ENCODE measurements around the gene GGA1. TPM values are rescaled to one million over a fixed set of nuclear protein-coding genes. Genes with fewer than 3 reads are reported as not detected.

GGA1 gene
- 10 to 100 TPM; 30.3 to 44.7 (median 40.9) TPM for total RNA-seq

GRCh38 chr22:37608477-37609239 is at the start of gene GGA1:
TSS of gene GGA1 (plus strand) at chr22:37608834. CDS start at chr22:37608861, 27 bp downstream.
- H3K4me3 ChIP-seq = peak within 1 kb of the TSS; percentile 91 to 99 (median 94)
- DNase-seq (ENCODE audit: extremely low spot score) = peak; percentile 98
- H3K4me1 ChIP-seq = peaks cover 20 to 56% (median 50%) of the 10 kb centered on the region in 4 donors
- intact Hi-C loops (cut with DNase I) = no loop called here
- H3K27me3 ChIP-seq = peaks cover 0 to 10% (median 0%) of the 10 kb centered on the region in 4 donors
- 0% methylated on average over 18 of the region's 82 CpGs for WGBS
- H3K36me3 ChIP-seq = peaks cover 0 to 2% (median 0%) of the 10 kb centered on the region in 4 donors
- no peaks in the 10 kb centered on the region for H3K9me3 ChIP-seq
- TF ChIP-seq, protein P1, sequence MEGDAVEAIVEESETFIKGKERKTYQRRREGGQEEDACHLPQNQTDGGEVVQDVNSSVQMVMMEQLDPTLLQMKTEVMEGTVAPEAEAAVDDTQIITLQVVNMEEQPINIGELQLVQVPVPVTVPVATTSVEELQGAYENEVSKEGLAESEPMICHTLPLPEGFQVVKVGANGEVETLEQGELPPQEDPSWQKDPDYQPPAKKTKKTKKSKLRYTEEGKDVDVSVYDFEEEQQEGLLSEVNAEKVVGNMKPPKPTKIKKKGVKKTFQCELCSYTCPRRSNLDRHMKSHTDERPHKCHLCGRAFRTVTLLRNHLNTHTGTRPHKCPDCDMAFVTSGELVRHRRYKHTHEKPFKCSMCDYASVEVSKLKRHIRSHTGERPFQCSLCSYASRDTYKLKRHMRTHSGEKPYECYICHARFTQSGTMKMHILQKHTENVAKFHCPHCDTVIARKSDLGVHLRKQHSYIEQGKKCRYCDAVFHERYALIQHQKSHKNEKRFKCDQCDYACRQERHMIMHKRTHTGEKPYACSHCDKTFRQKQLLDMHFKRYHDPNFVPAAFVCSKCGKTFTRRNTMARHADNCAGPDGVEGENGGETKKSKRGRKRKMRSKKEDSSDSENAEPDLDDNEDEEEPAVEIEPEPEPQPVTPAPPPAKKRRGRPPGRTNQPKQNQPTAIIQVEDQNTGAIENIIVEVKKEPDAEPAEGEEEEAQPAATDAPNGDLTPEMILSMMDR (IDR thresholded peaks at IDR 0.05) = peak in 2 of 3 experiments; percentile 4 to 6
- TF ChIP-seq EP300 (IDR thresholded peaks at IDR 0.05) = no peak
- no peak for TF ChIP-seq POLR2A (IDR thresholded peaks at IDR 0.05; ENCODE audit: low read depth)
- TF ChIP-seq POLR2AphosphoS5 (IDR thresholded peaks at IDR 0.05) = peak; percentile 85 to 86
- H3K27ac ChIP-seq (replicated peaks in 1 of 4) = peak within 1 kb of the TSS; percentile 93 to 97 (median 95)

DNA sequence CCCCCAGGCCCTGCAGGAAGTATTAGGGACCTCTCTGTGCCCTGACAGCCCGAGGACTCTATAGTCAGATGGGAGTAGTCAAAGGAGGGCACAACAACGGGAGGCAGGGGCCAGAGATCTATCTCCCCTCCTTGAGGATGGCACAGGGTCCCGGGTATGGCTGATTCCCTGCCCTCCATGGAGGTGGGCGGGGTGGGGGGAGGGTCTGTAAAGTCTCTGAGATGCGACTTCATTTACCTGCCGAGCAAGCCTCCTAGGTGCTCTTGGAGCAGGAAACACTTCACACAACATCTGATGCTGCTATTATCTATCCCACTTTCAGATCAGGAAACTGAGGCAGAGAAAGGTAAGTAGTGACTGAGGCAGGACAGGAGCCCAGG is 49.1 kb upstream of the GGA1 start:
- DNase-seq (ENCODE audit: extremely low spot score) = no peak
- Histone ChIP-seq H3K4me1 (peaks cover 52 to 65% (median 56%) of the 10 kb centered on the region in 4 donors), H3K9me3 (no peaks in the 10 kb centered on the region), H3K27ac (replicated peaks in 1 of 4) (peak overlapping the region; percentile 96 to 97 (median 96)), H3K4me3 (peak overlapping the region; percentile 76 to 84 (median 80)), H3K27me3 (peaks cover 0 to 27% (median 3%) of the 10 kb centered on the region in 4 donors), H3K36me3 (no peaks in the 10 kb centered on the region)
- TF ChIP-seq POLR2AphosphoS5 (IDR thresholded peaks at IDR 0.05) = no peak
- no peak for TF ChIP-seq POLR2A (IDR thresholded peaks at IDR 0.05; ENCODE audit: low read depth)
- TF ChIP-seq, protein P1 (IDR thresholded peaks at IDR 0.05) = no peak
- no peak for TF ChIP-seq EP300 (IDR thresholded peaks at IDR 0.05)
- intact Hi-C loops (cut with DNase I) = no loop called here
- WGBS = 82% methylated on average over 6 of the region's 6 CpGs

- Histone ChIP-seq H3K36me3 (no peaks in the 10 kb centered on the region), H3K9me3 (no peaks in the 10 kb centered on the region), H3K27me3 (peaks cover 0 to 27% (median 3%) of the 10 kb centered on the region in 4 donors), H3K4me3 (peak within 1 kb of the TSS; percentile 76 to 84 (median 80)), H3K4me1 (peaks cover 58 to 70% (median 61%) of the 10 kb centered on the region in 4 donors), H3K27ac (replicated peaks in 1 of 4) (peak within 1 kb of the TSS; percentile 96 to 97 (median 96))
- peak; percentile 11 to 39 for TF ChIP-seq POLR2AphosphoS5 (IDR thresholded peaks at IDR 0.05)
- no peak for TF ChIP-seq POLR2A (IDR thresholded peaks at IDR 0.05; ENCODE audit: low read depth)
- 37% methylated on average over 6 of the region's 76 CpGs for WGBS
- intact Hi-C loops (cut with DNase I) = loop anchor here (10.0 kb wide), 1 partner anchor 245 kb away; no protein-coding TSS in a partner anchor
- no peak for DNase-seq (ENCODE audit: extremely low spot score)
Measured at GRCh38 chr22:37559901-37560607, 48.6 kb upstream of the GGA1 start, which contains the start of gene CDC42EP1. TSS of gene CDC42EP1 (plus strand) at chr22:37560480. CDS start at chr22:37566350, 5,870 bp downstream.

DNA sequence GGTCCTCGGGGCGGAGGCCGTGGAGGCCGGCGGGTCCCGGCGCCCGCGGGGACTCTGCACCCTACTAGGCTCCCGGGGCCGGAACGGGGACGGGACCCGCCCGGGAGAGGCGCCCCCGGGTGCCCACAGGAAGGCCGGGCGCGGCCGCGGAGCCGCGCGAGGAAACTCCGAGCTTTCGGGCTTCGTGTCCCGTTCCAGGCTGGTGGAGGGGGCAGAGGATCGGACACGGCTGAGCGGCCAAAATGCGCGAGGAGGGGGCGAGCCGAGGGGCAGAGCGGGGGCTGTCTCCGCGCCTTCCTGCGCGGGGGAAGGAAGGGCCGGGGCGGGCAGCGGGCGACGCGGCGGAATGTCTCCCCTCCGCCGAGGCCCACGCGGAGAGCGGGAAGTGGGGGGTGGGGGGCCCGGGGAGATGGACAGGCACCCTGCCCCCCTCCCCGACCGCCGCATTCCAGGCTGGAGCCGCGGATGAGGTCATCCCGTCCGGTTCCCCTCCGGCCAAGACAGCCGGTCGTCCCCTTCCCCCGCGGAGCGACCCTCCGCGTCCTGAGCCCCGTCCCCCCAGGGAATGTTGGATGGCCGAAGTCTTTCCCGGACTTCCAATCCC is 47.9 kb upstream of the GGA1 start:
- H3K36me3 ChIP-seq = peaks cover 0 to under 1% (median under 1%) of the 10 kb centered on the region in 4 donors
- H3K4me1 ChIP-seq = peaks cover 63 to 77% (median 68%) of the 10 kb centered on the region in 4 donors
- intact Hi-C loops (cut with DNase I) = loop anchor here (10.0 kb wide), 1 partner anchor 246 kb away; no protein-coding TSS in a partner anchor
- H3K4me3 ChIP-seq = peak overlapping the region; percentile 76 to 84 (median 80)
- DNase-seq (ENCODE audit: extremely low spot score) = no peak
- no peaks in the 10 kb centered on the region for H3K9me3 ChIP-seq
- peak overlapping the region; percentile 96 to 97 (median 96) for H3K27ac ChIP-seq (replicated peaks in 1 of 4)
- peaks cover 0 to 27% (median 3%) of the 10 kb centered on the region in 4 donors for H3K27me3 ChIP-seq
- WGBS = 10% methylated on average over 2 of the region's 72 CpGs
- no peak for TF ChIP-seq EP300 (IDR thresholded peaks at IDR 0.05)
- TF ChIP-seq POLR2AphosphoS5 (IDR thresholded peaks at IDR 0.05) = peak; percentile 15 to 51
